HG03103 (cell line): ENCODE results near the gene PRSS8.
A peak's percentile ranks its signal among the peaks of the same experiment; 100 is the strongest.
"Not testable (repeated sequence)": the region's sequence is repeated elsewhere in the genome, so short reads cannot be mapped to it uniquely, and the experiment has no call there.

Source experiments
- ATAC-seq: cut with Tn5 transposase; IDR thresholded peaks from one replicate; pipeline ENCODE4 v1.9.1; 2021; ENCODE audit warnings: low read depth; ENCODE audit not compliant: unreplicated experiment

The PRSS8 gene

GRCh38 chr16:31108035-31108793, 27.3 kb downstream of the PRSS8 start, which contains the start of gene BCKDK:
BCKDK (plus strand) TSS chr16:31108386; CDS start chr16:31109224, 838 bp downstream.
- peak; percentile 65 for ATAC-seq

- peak; percentile 48 for ATAC-seq
Measured at GRCh38 chr16:31107465-31107867, 28.1 kb downstream of the PRSS8 start.

GRCh38 chr16:31106509-31107464, 28.7 kb downstream of the PRSS8 start:
- no peak for ATAC-seq

- ATAC-seq: peak; percentile 40
Measured at GRCh38 chr16:31105677-31106213, 29.8 kb downstream of the PRSS8 start.

GRCh38 chr16:31100876-31101641, 34.5 kb downstream of the PRSS8 start:
- not testable (repeated sequence) for ATAC-seq

GRCh38 chr16:31099860-31100638, 35.5 kb downstream of the PRSS8 start:
- no peak for ATAC-seq

GRCh38 chr16:31094424-31095120, 41.0 kb downstream of the PRSS8 start, which contains the start of gene VKORC1:
VKORC1 (minus strand) TSS chr16:31094797; CDS start chr16:31094729, 68 bp downstream.
- ATAC-seq: peak; percentile 84

GRCh38 chr16:31094088-31094423, 41.5 kb downstream of the PRSS8 start:
- ATAC-seq: no peak

- no peak for ATAC-seq
Measured at GRCh38 chr16:31093132-31093703, 42.3 kb downstream of the PRSS8 start.

GRCh38 chr16:31092330-31092729, 43.2 kb downstream of the PRSS8 start:
- ATAC-seq: no peak

- ATAC-seq: no peak
Measured at GRCh38 chr16:31090540-31090939, 45.0 kb downstream of the PRSS8 start.

GRCh38 chr16:31089199-31089598, 46.3 kb downstream of the PRSS8 start:
- ATAC-seq: no peak

- ATAC-seq: no peak
Measured at GRCh38 chr16:31088459-31089183, 46.9 kb downstream of the PRSS8 start, which contains the start of gene PRSS53. PRSS53 (minus strand) TSS chr16:31088943; CDS start chr16:31088809, 134 bp downstream.

- ATAC-seq: no peak
Measured at GRCh38 chr16:31087971-31088370, 47.6 kb downstream of the PRSS8 start.

GRCh38 chr16:31087481-31087880, 48.0 kb downstream of the PRSS8 start:
- ATAC-seq: no peak

GRCh38 chr16:31086629-31086906, 49.0 kb downstream of the PRSS8 start:
- no peak for ATAC-seq

- no peak for ATAC-seq
Measured at GRCh38 chr16:31085873-31086628, 49.5 kb downstream of the PRSS8 start.
